ENCODE data around the gene NPC1. TPM values are rescaled to one million over a fixed set of nuclear protein-coding genes. Genes with fewer than 3 reads are reported as not detected.
A peak's percentile ranks its signal among the peaks of the same experiment; 100 is the strongest.
"Not testable (repeated sequence)": the region's sequence is repeated elsewhere in the genome, so short reads cannot be mapped to it uniquely, and the experiment has no call there.

The NPC1 gene
- total RNA-seq, 1 donor from 2014 or later, result 29.5 TPM

DNA sequence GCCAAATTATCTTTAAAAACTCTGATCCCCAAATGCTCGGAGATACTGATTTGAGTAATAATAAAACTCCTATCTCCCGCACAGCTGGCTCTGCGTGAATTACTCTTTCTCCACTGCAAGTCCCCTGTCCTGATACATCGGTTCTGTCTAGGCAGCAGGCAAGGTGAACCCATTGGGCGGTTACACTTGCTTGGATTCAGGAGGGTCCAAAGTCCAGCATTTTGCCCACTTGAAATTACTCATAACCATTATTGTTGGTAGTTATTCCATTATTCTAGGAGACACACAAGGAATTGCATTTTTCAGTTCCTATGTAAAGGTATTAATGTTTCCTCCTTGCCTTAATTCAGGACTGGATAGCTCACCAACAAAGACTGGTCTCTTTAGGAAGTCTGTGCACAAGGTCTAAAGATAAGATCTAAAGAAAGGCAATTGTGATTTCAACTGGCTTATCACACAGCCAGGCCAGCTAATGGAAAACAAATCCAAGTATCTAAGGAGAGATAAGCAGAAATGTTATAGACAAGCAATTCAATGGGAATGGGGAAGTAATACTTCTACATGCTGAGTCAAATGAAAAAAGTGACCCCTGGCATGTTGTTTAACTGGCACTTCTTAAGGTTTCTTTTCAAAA is 23.2 kb upstream of the NPC1 start:
- DNase-seq (ENCODE audit: low read depth in 2 of 2), result peak in 1 of 2 donors; percentile 62

DNA sequence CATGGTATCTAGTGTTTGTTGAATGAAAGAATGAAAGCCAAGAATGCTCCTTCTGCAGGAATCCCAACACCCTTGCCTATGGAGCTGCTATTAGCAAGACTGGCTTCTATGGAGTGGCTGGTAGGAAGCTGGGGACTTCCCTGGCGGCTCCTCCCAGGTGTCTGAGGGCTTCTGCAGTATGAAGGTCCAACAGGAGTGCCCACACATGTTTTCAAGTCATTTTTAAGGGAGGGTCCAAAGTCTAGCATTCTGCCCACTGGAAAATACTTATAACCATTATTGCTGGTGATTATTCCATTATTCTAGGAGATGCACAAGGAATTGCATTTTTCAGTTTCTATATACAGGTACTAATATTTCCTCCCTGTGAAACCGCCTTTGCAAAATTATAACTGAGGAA is 21.9 kb upstream of the NPC1 start:
- DNase-seq (ENCODE audit: low read depth in 2 of 2), result no peak

DNA sequence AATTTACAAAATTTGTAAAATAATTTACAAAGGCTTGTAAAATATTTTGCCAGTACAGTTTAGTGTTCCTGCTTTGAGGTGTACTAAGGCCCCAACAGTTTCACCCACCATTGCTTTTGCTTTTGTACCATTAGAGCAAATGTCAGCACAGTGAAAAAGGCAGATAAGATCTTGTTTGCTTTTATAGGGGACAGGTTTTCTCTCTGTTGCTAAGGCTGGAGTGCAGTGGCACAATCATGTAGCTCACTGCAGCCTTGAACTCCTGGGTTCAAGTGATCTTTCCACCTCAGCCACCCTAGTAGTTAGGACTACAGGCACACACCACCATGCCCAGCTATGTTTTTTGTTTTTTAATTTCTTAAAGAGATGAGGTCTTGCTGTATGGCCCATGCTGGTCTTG is 19.6 kb upstream of the NPC1 start:
- DNase-seq (ENCODE audit: low read depth in 2 of 2), result no peak

DNA sequence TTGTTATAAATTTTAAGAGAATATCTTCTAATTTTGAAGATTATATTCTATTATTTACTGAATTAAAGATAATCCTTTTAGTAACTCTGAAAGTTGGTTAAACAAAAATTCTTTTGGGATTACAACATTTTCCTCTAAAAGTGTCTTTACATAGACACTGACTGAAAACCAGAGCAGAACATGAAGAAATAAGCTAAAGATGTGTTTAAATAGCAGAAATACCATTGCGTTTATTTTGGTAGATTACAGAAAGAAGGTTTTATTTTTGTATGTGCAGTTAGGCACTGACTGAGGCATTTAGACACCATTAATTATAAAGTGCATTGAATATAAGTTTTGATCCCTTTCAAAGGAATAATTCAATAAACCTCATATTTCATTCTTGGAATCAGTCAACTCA is 13.5 kb upstream of the NPC1 start:
- no peak for DNase-seq (ENCODE audit: low read depth in 2 of 2)

DNA sequence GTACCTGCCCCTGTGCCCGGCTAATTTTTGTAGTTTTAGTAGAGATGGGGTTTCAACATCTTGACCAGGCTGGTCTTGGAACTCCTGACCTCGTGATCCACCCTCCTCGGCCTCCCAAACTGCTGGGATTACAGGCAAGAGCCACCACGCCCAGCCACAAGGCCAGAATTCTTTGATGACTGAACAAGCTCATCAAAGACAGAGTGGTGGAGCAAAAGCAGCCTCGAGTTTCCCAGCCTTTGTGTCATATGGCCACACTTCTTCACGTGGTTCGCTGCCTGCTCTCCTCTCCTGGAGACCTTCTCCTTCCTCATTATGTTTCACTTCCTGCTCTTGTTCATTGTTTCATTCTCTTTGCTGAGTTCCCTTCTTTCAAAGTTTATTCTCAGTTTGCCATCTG is 9.9 kb upstream of the NPC1 start:
- no peak for DNase-seq (ENCODE audit: low read depth in 2 of 2)

DNA sequence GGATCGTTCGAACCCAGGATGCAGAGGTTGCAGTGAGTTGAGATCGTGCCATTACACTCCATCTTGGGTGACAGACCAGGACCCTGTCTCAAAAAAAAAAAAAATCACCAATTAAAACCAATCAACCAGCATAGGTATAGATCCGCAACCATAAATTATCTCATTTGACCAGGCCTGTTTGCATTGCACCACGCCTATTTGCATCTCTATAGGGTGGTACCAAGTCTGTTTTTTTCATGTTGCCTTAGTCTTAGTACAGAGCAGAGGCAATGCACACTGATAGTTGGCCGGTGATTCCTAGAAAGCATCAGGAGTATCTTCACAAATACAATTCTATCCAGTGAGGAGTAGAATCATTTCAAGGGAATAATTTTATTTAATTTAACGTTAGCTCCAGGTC is 9.3 kb upstream of the NPC1 start:
- no peak for DNase-seq (ENCODE audit: low read depth in 2 of 2)

DNA sequence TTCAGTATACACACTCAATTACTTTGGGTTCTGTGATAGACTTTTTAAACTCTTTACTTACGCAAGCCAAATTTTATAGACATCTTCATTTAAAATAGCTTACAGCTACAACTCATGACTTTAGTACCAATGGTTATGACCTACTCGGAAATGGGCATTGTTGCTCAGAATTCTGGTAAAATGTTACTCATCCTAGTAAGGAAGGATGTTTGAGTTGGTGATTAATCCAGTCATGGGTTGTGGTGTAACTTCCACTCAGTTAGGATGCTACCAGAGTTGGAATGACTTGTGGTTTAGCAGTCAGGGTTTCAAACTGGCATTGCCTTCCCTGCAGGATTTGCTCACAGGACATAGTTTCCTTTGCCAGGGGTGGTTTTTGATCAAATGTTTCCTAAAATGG is 7.4 kb upstream of the NPC1 start:
- peak in 1 of 2 donors; percentile 79 for DNase-seq (ENCODE audit: low read depth in 2 of 2)

DNA sequence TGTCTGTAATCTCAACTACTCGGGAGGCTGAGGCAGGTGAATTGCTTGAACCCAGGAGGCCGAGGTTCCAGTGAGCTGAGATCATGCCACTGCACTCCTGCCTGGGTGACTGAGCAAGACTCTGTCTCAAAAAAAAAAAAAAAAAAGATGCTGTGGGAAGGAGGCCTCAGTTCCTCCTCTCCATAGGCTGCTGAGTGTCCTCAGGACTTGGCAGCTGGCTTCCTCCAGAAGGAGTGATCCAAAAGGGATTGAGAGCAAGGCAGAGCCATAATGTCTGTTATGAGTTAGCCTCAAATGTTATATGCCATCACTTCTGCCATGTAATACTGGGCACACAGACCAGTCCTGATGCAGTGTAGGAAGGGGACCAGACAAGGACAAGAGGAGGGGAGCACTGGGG is 6.6 kb upstream of the NPC1 start:
- DNase-seq (ENCODE audit: low read depth in 2 of 2), result no peak

DNA sequence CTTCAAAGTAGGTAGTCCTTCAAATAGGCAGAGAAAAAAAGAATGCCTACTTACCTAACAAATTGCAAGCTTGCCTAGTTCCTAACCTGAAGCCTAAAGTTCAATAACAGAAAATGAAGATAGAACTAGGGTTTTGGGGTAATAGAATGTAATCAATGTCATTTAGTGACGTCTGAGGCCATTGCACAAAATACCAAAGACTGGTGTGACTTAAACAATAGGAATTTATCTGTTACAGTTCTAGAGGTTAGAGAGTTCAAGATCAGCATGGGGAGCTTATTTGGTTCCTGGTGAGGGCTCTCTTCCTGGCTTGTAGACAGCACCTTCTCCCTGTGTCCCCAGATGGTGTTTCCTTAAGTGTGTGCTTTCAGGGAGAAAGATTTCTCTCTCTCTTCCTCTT is 4.7 kb upstream of the NPC1 start:
- DNase-seq (ENCODE audit: low read depth in 2 of 2), result no peak

DNA sequence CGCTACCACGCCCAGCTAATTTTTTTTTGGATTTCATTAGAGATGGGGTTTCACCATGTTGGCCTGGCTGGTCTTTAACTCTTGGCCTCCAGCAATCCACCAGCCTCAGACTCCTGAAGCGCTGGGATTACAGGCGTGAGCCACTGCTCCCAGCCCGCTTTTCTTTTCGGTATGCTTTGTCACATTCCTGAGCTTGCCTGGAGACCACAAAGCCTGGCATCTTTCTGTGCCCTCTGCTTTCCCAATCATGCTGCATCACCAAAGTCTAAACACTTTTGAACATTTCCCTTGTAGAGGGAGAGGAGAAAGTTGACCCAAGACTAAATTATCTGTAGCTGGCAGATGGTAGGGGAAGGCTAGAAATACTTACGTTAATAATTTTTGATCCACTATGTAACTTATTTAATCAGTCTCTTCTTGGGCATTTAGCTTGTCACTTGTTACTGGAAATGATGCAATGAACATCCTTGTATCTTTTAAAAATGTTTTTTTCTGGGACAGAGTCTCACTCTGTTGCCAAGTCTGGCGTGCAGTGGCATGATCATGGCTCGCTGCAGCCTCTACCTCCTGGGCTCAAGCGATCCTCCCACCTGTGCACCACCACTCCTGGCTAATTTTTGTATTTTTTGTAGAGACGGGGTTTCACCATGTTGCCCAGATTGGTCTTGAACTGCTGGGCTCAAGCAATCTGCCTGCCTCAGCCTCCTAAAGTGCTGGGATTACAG is 2.7 kb upstream of the NPC1 start:
- DNase-seq (ENCODE audit: low read depth in 2 of 2), result no peak

DNA sequence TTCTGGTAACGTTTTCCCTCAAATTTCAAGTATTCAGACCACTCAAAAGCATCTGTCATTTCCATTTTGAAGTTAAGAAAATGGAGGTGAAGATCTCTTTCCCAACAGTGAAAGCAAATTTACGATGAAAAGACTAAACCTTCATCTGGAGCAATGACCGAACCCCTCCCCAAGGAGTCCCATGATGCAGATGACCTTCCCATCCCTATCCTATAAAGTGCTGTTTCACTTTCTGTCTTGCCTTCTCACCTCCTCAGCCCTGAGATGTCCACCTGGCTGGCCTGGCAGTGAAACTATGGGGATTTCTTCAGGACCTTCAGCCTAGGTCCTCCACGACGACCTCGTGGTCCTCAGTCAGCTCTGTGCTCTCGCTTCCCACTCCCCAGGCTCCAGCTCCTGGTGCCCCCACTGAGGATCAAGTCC is 925 bp upstream of the NPC1 start:
- no peak for DNase-seq (ENCODE audit: low read depth in 2 of 2)

DNA sequence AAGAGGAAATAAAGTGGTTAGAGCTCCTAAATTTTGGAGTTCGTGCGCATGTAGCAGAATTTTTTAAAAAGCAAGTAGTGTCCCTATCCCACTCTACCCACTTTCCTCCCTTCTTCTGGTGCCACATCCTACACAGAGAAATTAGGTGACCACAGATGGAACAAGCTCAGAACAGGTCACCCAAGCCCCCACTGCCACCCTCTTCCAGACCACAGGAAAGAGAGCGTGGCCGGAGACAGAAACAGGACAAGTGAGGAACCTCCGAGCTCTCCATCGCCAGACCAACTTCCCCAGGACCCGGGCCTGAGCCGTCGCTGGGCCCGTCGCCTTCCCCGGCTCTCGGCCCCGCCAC is 433 bp downstream of the NPC1 start:
- no peak for DNase-seq (ENCODE audit: low read depth in 2 of 2)

DNA sequence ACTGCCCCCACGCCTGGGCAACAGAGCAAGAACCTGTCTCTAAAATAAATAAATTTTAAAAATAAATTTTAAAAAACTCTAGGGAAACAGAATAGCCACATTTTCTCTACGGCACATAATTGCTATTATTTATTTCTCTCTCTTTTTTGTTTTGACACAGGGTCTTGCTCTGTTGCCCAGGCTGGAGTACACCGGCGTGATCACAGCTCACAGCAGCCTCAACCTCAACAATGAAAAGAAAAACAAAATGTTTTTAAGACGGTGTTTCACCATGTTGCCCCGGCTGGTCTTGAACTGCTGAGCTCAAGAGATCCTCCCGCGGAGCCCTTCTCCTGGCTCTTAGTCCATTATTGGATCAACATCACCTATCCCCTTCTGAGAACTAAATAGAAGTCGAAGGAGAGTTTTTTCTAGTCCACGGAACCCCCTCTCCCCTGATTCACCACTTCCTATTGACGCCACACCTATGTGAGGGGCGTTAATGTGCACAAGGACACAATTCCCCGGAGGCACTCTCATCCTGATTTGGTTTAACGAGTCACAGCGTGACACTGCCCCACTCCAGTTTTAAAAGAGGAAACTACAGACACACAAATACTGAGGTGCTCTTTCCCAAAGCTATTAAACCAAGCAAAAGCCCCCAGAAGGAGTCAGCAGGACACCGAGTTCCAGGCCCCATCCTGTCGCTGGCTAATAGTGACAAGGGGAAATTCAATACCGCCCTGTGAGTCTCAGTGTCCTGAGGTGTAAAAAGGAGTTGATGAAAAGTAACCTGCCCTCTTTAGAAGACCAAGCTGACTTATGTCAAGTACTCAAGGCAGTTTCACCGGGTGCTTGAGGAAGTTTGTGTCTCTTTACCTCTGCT is 1.1 kb downstream of the NPC1 start:
- DNase-seq (ENCODE audit: low read depth in 2 of 2), result peak in 1 of 2 donors; percentile 48

DNA sequence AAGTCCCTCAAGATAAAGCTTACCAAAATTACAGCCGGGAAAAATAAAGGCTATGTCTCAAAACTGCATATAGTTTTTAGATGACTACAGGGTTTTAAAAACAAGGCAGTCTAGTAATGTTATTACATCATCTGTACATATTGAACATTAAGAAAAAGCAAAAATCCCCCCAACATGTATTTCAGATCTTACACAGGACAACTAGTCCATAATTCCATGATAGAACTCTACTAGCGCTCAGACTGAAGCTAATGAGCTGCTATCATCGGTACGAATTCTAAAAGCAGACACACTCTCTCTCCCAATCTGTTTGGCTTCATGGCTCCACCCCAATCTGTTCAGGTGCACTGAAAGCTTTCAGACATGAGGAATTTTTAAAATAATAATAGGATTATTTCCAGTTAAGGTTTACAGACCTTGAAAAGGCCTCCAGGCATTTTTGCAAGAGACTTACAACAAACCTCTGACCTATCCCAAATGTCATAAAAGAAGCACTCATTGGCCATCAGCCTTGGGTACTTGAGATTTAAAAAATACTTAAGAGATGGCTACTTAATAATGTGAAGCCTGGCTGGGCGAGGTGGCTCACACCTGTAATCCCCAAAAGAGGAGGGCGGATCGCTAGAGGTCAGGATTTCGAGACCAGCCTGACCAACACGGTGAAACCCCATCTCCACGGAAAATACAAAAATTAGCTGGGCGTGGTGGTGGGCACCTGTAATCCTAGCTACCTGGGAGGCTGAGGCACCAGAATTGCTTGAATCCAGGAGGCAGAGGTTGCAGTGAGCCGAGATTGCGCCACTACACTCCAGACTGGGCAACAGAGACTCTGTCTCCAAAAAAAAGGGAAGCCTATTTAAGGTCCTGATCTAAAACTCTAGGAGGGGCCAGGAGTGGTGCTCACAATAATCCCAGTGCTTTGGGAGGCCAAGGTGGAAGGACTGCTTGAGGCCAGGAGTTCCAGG is 2.0 kb downstream of the NPC1 start:
- DNase-seq (ENCODE audit: low read depth in 2 of 2), result no peak

DNA sequence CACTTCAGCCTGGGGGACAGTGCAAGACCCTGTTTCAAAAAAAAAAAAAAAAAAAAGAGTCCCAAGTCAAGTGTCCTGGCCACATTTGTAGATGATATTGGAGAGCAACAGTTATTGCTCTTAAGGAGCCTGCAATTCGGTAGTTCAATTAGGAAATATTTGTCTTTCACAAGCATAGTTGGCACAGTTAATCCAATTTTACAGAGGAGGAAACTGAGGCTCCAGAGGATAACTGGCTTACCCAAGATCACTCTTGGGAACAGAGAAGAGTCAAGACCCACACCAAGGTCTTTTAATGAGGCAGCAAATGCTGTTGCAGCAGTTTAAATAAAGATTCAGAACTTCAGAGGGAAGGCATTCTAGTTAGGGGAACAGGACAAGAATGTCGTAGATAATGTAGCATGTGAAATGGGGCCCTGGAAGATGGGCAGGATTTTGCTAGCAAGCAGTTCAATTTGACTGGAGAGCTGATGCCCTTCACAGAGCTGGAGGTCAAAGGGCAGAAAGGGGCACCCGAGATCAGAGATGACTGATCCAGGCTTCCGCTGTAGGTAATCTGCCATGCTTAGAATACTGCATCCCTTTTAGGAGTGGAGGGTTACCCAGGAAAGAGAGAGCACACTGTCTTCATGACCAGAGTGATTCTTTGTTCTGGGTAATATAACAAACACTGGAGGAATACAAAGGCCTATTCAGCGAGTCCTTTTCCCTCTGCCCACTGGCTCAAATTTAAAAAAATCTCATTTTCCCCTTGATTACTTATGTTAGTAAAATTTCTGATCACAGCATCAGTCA is 3.0 kb downstream of the NPC1 start:
- no peak for DNase-seq (ENCODE audit: low read depth in 2 of 2)

DNA sequence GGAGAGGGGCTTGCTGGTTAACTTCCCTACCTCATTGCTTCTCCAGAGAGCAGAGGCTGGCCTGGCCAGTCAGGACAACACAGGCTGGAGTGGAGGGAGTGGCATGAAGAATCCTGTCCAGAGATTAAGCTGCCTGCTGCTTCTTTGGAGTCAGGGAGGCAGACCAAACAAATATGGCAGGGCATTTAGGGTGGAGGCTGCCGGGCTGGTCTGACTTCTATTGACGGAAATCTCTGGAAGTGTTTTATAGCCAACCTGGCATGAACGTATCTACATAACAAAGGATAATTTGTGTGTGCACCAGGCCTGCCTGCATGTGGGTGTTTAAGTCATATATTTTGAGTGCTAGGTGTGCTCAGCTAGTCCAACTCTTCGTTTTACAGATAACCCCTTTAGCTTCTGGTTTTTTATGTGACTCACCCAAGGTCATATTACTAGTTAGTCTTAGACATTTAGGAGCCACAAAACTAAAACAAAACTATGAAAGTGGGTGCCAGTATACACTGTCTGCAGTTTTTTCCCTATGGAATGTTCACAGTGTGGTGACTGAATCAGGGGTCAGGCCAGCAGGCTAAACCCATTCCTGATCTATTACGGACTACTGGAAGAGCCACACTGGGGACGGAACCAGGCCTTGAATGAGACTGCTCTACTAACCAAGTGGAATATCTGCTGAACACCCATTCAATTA is 5.5 kb downstream of the NPC1 start:
- DNase-seq (ENCODE audit: low read depth in 2 of 2), result no peak

DNA sequence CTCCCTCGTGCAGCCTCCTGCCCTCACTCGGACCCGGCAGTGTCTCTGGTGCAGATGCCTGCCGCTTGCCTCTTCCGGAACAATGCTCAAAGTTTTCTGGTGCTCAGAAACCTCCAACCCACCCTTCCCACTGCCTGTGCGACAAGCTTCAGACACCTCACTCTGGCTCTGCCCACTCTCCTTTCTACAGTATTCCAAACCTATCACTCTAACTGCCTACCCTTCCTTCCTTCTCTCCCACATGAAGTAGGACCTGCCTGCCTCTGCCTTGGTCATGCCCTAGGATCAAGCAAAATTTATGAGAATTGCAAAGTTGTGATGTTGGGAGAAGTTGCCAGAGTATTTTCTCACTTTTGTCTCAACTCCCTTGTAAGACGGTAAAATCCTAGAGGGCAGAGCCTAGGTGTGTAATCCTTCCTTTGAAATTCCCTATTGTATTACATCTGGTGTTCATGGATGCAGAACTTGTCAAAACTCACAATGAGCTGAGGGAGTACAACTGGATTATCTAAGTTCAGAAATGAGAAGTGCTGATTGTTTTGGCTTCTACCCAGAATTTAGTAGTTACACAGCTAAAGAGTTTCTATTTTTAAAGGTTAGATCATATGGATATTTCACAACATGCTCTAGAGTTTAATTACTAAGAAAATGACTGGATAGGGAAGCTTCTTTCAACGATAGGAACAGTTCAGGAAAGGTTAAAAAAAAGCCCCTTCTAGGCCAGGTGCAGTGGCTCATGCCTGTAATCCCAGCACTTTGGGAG is 7.2 kb downstream of the NPC1 start:
- no peak for DNase-seq (ENCODE audit: low read depth in 2 of 2)

DNA sequence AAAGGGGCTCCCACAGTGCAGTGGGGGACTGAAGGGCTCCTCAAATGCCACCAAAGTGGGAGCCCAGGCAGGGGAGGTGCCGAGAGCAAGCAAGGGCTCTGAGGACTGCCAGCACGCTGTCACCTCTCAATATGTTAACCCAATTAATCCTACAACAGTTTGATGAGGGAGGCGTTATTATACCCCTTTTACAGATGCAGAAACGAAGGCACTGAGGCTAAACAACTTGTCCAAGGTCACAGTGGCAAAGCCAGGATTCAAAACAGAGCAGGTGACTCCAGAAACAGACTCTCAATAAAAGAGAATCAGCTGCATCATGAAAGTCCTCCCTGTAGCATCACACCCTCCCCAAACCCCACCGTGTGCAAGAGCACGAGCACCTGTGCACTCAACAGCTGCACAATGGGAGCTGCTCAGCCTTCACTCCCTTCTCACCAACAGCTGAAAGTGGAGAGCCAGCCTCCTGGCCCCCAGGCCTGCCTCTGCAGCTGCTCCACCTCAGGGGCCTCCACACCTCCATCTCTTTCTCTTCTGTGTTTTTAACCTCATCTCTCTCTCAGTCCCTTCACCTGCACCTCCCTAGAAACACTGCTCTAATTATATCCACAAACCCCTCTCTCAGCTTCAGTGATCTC is 8.1 kb downstream of the NPC1 start:
- DNase-seq (ENCODE audit: low read depth in 2 of 2), result no peak

DNA sequence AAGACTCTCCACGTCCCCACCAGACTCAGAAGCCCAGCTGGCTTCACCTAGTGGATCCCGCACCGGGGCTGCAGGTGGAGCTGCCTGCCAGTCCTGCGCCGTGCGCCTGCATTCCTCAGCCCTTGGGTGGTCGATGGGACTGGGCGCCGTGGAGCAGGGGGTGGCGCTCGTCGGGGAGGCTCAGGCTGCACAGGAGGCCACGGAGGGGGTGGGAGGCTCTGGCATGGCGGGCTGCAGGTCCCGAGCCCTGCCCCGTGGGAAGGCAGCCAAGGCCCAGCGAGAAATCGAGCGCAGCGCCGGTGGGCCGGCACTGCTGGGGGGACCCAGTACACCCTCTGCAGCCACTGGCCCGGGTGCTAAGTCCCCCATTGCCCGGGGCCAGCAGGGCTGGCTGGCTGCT is 8.8 kb downstream of the NPC1 start:
- not testable (repeated sequence) for DNase-seq (ENCODE audit: low read depth in 2 of 2)

All from dermis microvascular lymphatic vessel endothelial cell (primary cell).